Thyroid gland (tissue), 4 donors: ENCODE measurements around the gene TMEM233.
A peak's percentile ranks its signal among the peaks of the same experiment; 100 is the strongest.

Source experiments
- CTCF ChIP-seq, 6 experiments: fragments of 200-600 bp in 3 of 6; fragments of 450-650 bp in 3 of 6; sonication (generic) in 3 of 6; IDR thresholded peaks; one replicate each; pipeline ENCODE4 v1.5.1; 2016 to 2019; ENCODE audit warnings: antibody characterized with exemption in 6 of 6, mild to moderate bottlenecking in 2 of 6, inconsistent platforms in 1 of 6, moderate library complexity in 1 of 6
- POLR2A ChIP-seq, 2 donors: fragments of 450-650 bp; IDR thresholded peaks; one replicate each; pipeline ENCODE4 v1.6.1; 2017; ENCODE audit warnings: antibody characterized with exemption in 2 of 2, mild to moderate bottlenecking in 2 of 2, moderate library complexity in 1 of 2

DNA sequence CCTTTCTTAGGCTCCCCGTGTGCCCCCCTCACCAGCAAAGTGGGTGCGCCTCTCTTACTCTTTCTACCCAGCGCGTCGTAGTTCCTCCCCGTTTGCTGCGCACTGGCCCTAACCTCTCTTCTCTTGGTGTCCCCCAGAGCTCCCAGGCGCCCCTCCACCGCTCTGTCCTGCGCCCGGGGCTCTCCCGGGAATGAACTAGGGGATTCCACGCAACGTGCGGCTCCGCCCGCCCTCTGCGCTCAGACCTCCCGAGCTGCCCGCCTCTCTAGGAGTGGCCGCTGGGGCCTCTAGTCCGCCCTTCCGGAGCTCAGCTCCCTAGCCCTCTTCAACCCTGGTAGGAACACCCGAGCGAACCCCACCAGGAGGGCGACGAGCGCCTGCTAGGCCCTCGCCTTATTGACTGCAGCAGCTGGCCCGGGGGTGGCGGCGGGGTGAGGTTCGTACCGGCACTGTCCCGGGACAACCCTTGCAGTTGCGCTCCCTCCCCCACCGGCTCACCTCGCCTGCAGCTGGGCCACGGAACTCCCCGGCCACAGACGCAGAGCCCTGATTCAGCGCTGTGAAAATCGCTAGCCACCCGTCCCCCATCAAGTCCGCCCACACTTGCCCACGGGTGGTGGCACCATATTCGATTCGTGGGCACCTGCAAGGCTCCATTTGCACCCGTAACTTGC is 1.3 kb downstream of the TMEM233 start:
- TF ChIP-seq CTCF (IDR thresholded peaks at IDR 0.05) (peak in 1 of 6 experiments; percentile 5), POLR2A (IDR thresholded peaks at IDR 0.05) (peak in 1 of 2 donors; percentile 80)
